Thyroid gland (tissue), 4 donors: Measurements from ENCODE around the gene ETS1. TPM values are rescaled to one million over a fixed set of nuclear protein-coding genes. Genes with fewer than 3 reads are reported as not detected.
A peak's percentile ranks its signal among the peaks of the same experiment; 100 is the strongest.

ENCODE experiments used
- DNase-seq, 2 donors: peaks; one replicate each; pipeline ENCODE4 v3.0.0-alpha.2; 2019
- H3K27ac ChIP-seq, 3 donors: fragments of 200-600 bp; sonication (generic); 1 replicate in 2 of 3; 2 replicates in 1 of 3; pipeline ENCODE4 v1.5.1; 2016 to 2019; ENCODE audit warnings: mild to moderate bottlenecking in 1 of 3, moderate library complexity in 1 of 3
- H3K27me3 ChIP-seq: fragments of 200-600 bp; sonication (generic); one replicate; pipeline ENCODE4 v1.5.1; 2019
- H3K36me3 ChIP-seq, 2 donors: fragments of 200-600 bp; sonication (generic); one replicate each; pipeline ENCODE4 v1.5.1; 2016 to 2019
- H3K4me1 ChIP-seq, 2 donors: fragments of 200-600 bp; sonication (generic); one replicate each; pipeline ENCODE4 v1.5.1; 2017 to 2019
- H3K4me3 ChIP-seq, 3 donors: fragments of 200-600 bp; sonication (generic); replicated peaks in 1 of 3; 1 replicate in 2 of 3; 2 replicates in 1 of 3; pipeline ENCODE4 v1.5.1; 2016; ENCODE audit warnings: mild to moderate bottlenecking in 1 of 3
- H3K9me3 ChIP-seq: fragments of 200-600 bp; sonication (generic); one replicate; pipeline ENCODE4 v1.5.1; 2017
- CTCF ChIP-seq, 6 experiments: fragments of 200-600 bp in 3 of 6; fragments of 450-650 bp in 3 of 6; sonication (generic) in 3 of 6; IDR thresholded peaks; one replicate each; pipeline ENCODE4 v1.5.1; 2016 to 2019; ENCODE audit warnings: antibody characterized with exemption in 6 of 6, mild to moderate bottlenecking in 2 of 6, inconsistent platforms in 1 of 6, moderate library complexity in 1 of 6
- POLR2A ChIP-seq, 2 donors: fragments of 450-650 bp; IDR thresholded peaks; one replicate each; pipeline ENCODE4 v1.6.1; 2017; ENCODE audit warnings: antibody characterized with exemption in 2 of 2, mild to moderate bottlenecking in 2 of 2, moderate library complexity in 1 of 2
- WGBS, 2 donors: methylation state at CpG; one replicate each; pipeline ENCODE4 v1.1.5; 2017; 5-methylcytosine and 5-hydroxymethylcytosine counted together
- intact Hi-C: fragments of 100-400 bp; cut with DNase I; formaldehyde crosslinking; loops from one replicate; pipeline ENCODE4 v1.15.1; 2023
- total RNA-seq, 4 donors: library from RNA; depleted of rRNA; stranded (reverse); fragments of >200 nt; gene quantifications; one replicate each; pipeline ENCODE4 v1.2.3, GENCODE V29; 2016

Gene ETS1
- total RNA-seq, 4 donors from 2014 or later = 38.4 to 79.4 (median 58.4) TPM

- no peak for TF ChIP-seq CTCF (IDR thresholded peaks at IDR 0.05)
- no peak for TF ChIP-seq POLR2A (IDR thresholded peaks at IDR 0.05)
- intact Hi-C loops = no loop called here
- peaks cover 9 to 14% of the 10 kb centered on the region in 2 donors for H3K36me3 ChIP-seq
- no peak for DNase-seq
- H3K27me3 ChIP-seq = no peaks in the 10 kb centered on the region
- peak overlapping the region in 1 of 3 donors; percentile 62 for H3K27ac ChIP-seq
- H3K4me3 ChIP-seq = no peak overlapping the region
- H3K9me3 ChIP-seq = no peaks in the 10 kb centered on the region
- H3K4me1 ChIP-seq = peaks cover 0 to 42% of the 10 kb centered on the region in 2 donors
- 86 to 87% methylated on average over 10 of the region's 10 CpGs for WGBS, 2 donors
Measured at GRCh38 chr11:128464878-128465450, 122.4 kb downstream of the ETS1 start.

- Histone ChIP-seq H3K9me3 (no peaks in the 10 kb centered on the region), H3K36me3 (peaks cover 9 to 14% of the 10 kb centered on the region in 2 donors), H3K27ac (peak overlapping the region in 1 of 3 donors; percentile 41), H3K27me3 (no peaks in the 10 kb centered on the region), H3K4me3 (no peak overlapping the region), H3K4me1 (peaks cover 0 to 37% of the 10 kb centered on the region in 2 donors)
- TF ChIP-seq POLR2A (IDR thresholded peaks at IDR 0.05) (no peak), CTCF (IDR thresholded peaks at IDR 0.05) (no peak)
- DNase-seq = no peak
- 76 to 82% methylated on average over 3 of the region's 3 CpGs for WGBS, 2 donors
- intact Hi-C loops = no loop called here
Measured at GRCh38 chr11:128463979-128464378, 123.4 kb downstream of the ETS1 start.

GRCh38 chr11:128463371-128463829 lies 124.0 kb downstream of the ETS1 start:
- Histone ChIP-seq H3K27me3 (no peaks in the 10 kb centered on the region), H3K36me3 (peaks cover 9 to 14% of the 10 kb centered on the region in 2 donors), H3K4me1 (peaks cover 0 to 32% of the 10 kb centered on the region in 2 donors), H3K9me3 (no peaks in the 10 kb centered on the region), H3K27ac (peak overlapping the region in 2 of 3 donors; percentile 38 to 41), H3K4me3 (no peak overlapping the region)
- WGBS, 2 donors = 69 to 85% methylated on average over 8 of the region's 8 CpGs
- intact Hi-C loops = no loop called here
- TF ChIP-seq POLR2A (IDR thresholded peaks at IDR 0.05) = no peak
- TF ChIP-seq CTCF (IDR thresholded peaks at IDR 0.05) = no peak
- no peak for DNase-seq

GRCh38 chr11:128462922-128463321 lies 124.4 kb downstream of the ETS1 start:
- Histone ChIP-seq H3K36me3 (peaks cover 9 to 14% of the 10 kb centered on the region in 2 donors), H3K9me3 (no peaks in the 10 kb centered on the region), H3K27ac (peak overlapping the region in 2 of 3 donors; percentile 38 to 41), H3K27me3 (no peaks in the 10 kb centered on the region), H3K4me1 (peaks cover 0 to 27% of the 10 kb centered on the region in 2 donors), H3K4me3 (no peak overlapping the region)
- TF ChIP-seq POLR2A (IDR thresholded peaks at IDR 0.05) (no peak), CTCF (IDR thresholded peaks at IDR 0.05) (no peak)
- intact Hi-C loops = no loop called here
- DNase-seq = no peak
- WGBS, 2 donors = 75 to 79% methylated on average over 4 of the region's 4 CpGs

- Histone ChIP-seq H3K4me1 (peaks cover 0 to 20% of the 10 kb centered on the region in 2 donors), H3K27me3 (no peaks in the 10 kb centered on the region), H3K36me3 (peaks cover 9 to 21% of the 10 kb centered on the region in 2 donors), H3K27ac (no peak overlapping the region), H3K9me3 (no peaks in the 10 kb centered on the region), H3K4me3 (no peak overlapping the region)
- 97 to 98% methylated on average over 13 of the region's 13 CpGs for WGBS, 2 donors
- intact Hi-C loops = no loop called here
- no peak for DNase-seq
- TF ChIP-seq CTCF (IDR thresholded peaks at IDR 0.05) = no peak
- no peak for TF ChIP-seq POLR2A (IDR thresholded peaks at IDR 0.05)
Measured at GRCh38 chr11:128462189-128462588, 125.2 kb downstream of the ETS1 start.
